PC-3 (cell line): Measurements from ENCODE around the gene SCPEP1. TPM values are rescaled to one million over a fixed set of nuclear protein-coding genes. Genes with fewer than 3 reads are reported as not detected.

Experiments
- ATAC-seq: fragments of 200-7000 bp; cut with Tn5 transposase; 2 replicates; pipeline ENCODE4 v1.9.1; 2020; ENCODE audit warnings: mild to moderate bottlenecking, moderate library complexity
- BruUV-seq: library from RNA; stranded (reverse); fragments of 400-500 nt; replicated peaks from 2 replicates; lab custom pipeline; 2021; lab: Mats Ljungman, UMichigan
- CTCF ChIA-PET: fragments of 300-600 bp; sonication (Branson Sonifier 250); formaldehyde crosslinking; loops from one replicate; lab custom pipeline; 2022; ENCODE audit warnings: antibody characterized with exemption; lab: Charles Lee
- POLR2A ChIA-PET: fragments of 300-600 bp; sonication (Branson Sonifier 250); formaldehyde crosslinking; loops from one replicate; lab custom pipeline; 2022; ENCODE audit warnings: antibody characterized with exemption; ENCODE audit not compliant: unreplicated experiment; lab: Charles Lee
- DNase-seq: peaks from one replicate; pipeline ENCODE4 v3.0.0-alpha.2; 2015
- H2AFZ ChIP-seq: fragments of 300-600 bp; sonication (generic); 2 replicates; pipeline ENCODE4 v1.6.0; 2016; ENCODE audit warnings: antibody characterized with exemption, low read length
- H3F3A ChIP-seq: fragments of 300-600 bp; sonication (generic); one replicate; pipeline ENCODE4 v1.6.0; 2017; ENCODE audit warnings: antibody characterized with exemption, low read length, control low read depth, mild to moderate bottlenecking; ENCODE audit not compliant: unreplicated experiment
- H3K27ac ChIP-seq: fragments of 300-600 bp; sonication (generic); 2 replicates; pipeline ENCODE4 v1.5.1; 2016; ENCODE audit warnings: mild to moderate bottlenecking, low read length
- H3K27me3 ChIP-seq: fragments of 300-600 bp; sonication (generic); 2 replicates; pipeline ENCODE4 v1.6.1; 2016; ENCODE audit warnings: low read length, mixed read lengths
- H3K36me3 ChIP-seq: fragments of 300-600 bp; sonication (generic); 2 replicates; pipeline ENCODE4 v1.6.1; 2016; ENCODE audit warnings: low read depth, mixed run types, low read length, mixed read lengths
- H3K4me1 ChIP-seq: fragments of 300-600 bp; sonication (generic); 2 replicates; pipeline ENCODE4 v1.5.1; 2016; ENCODE audit warnings: low read length; ENCODE audit not compliant: insufficient read depth
- H3K4me2 ChIP-seq: fragments of 300-600 bp; sonication (generic); 2 replicates; pipeline ENCODE4 v1.6.0; 2016; ENCODE audit warnings: low read length
- H3K4me3 ChIP-seq: fragments of 300-600 bp; sonication (generic); 2 replicates; pipeline ENCODE4 v1.5.1; 2016; ENCODE audit warnings: mild to moderate bottlenecking, low read length, mixed read lengths
- H3K79me2 ChIP-seq: fragments of 300-600 bp; sonication (generic); 2 replicates; pipeline ENCODE4 v1.6.1; 2017; ENCODE audit warnings: low read length, mixed read lengths
- H3K9ac ChIP-seq: fragments of 300-600 bp; sonication (generic); 2 replicates; pipeline ENCODE4 v1.6.0; 2016; ENCODE audit warnings: mild to moderate bottlenecking, low read length
- H3K9me2 ChIP-seq: fragments of 300-600 bp; sonication (generic); replicated peaks from 2 replicates; pipeline ENCODE4 v1.6.1; 2016; ENCODE audit warnings: mixed run types, low read length, mixed read lengths
- H3K9me3 ChIP-seq: fragments of 300-600 bp; sonication (generic); 2 replicates; pipeline ENCODE4 v1.6.1; 2016; ENCODE audit warnings: low read length, mixed read lengths
- H4K20me1 ChIP-seq: fragments of 300-600 bp; sonication (generic); 2 replicates; pipeline ENCODE4 v1.6.1; 2016; ENCODE audit warnings: low read length, mixed read lengths
- EZH2 ChIP-seq: fragments of 300-600 bp; sonication (generic); IDR thresholded peaks from one replicate; pipeline ENCODE4 v1.6.1; 2017; ENCODE audit warnings: antibody characterized with exemption, mild to moderate bottlenecking, low read length; ENCODE audit not compliant: unreplicated experiment
- EZH2phosphoT487 ChIP-seq: fragments of 300-600 bp; sonication (generic); IDR thresholded peaks from 2 replicates; pipeline ENCODE4 v1.6.1; 2018; ENCODE audit warnings: mild to moderate bottlenecking, antibody characterized with exemption, low read length, borderline replicate concordance
- intact Hi-C: fragments of 100-400 bp; cut with micrococcal nuclease; formaldehyde crosslinking; loops from 2 replicates; pipeline ENCODE4 v1.9.0; 2023
- total RNA-seq: library from RNA; depleted of rRNA; stranded (reverse); fragments of >200 nt; gene quantifications from 2 replicates; pipeline ENCODE4 v1.2.3, GENCODE V29; 2014
- TF ChIP-seq, protein P1 (sequence below): fragments of 300-600 bp; sonication (generic); conservative IDR thresholded peaks from 2 replicates; pipeline ENCODE4 v1.5.1; 2017; ENCODE audit warnings: antibody characterized with exemption, low read depth, mild to moderate bottlenecking, low read length

Gene SCPEP1
- total RNA-seq, 1 experiment from 2014 or later: 73.3 TPM

DNA sequence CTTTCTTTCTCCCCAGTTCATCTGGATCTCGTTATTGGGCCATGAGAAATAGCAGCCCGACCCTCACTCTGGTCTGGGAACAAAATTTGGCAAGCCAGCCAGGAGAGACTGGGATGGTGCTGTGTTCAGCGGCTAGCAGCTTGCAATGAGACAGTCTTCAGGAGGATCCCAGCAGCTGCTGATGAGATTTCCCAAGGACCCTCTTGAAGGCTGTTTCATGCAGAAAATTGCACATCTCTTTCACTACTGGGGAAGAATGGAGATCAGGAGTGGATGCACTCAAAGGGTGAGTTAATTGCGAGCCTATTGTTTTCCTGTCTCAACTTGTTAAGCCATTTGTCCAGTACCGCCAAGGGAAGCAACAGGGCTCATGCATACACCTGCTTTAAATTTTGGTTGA lies 11.6 kb upstream of the SCPEP1 start:
- POLR2A ChIA-PET: no interaction called here
- no peaks in the 10 kb centered on the region for H4K20me1 ChIP-seq
- H3K9me3 ChIP-seq: no peaks in the 10 kb centered on the region
- DNase-seq (no peak), ATAC-seq (no peak)
- CTCF ChIA-PET: no interaction called here
- H3K4me3 ChIP-seq: no peak overlapping the region
- H3K79me2 ChIP-seq: no peaks in the 10 kb centered on the region
- no peaks in the 10 kb centered on the region for H3K9me2 ChIP-seq
- H3K9ac ChIP-seq: no peak overlapping the region
- no peak overlapping the region for H2AFZ ChIP-seq
- BruUV-seq: no TSS peak
- no peak overlapping the region for H3K4me2 ChIP-seq
- TF ChIP-seq, protein P1, sequence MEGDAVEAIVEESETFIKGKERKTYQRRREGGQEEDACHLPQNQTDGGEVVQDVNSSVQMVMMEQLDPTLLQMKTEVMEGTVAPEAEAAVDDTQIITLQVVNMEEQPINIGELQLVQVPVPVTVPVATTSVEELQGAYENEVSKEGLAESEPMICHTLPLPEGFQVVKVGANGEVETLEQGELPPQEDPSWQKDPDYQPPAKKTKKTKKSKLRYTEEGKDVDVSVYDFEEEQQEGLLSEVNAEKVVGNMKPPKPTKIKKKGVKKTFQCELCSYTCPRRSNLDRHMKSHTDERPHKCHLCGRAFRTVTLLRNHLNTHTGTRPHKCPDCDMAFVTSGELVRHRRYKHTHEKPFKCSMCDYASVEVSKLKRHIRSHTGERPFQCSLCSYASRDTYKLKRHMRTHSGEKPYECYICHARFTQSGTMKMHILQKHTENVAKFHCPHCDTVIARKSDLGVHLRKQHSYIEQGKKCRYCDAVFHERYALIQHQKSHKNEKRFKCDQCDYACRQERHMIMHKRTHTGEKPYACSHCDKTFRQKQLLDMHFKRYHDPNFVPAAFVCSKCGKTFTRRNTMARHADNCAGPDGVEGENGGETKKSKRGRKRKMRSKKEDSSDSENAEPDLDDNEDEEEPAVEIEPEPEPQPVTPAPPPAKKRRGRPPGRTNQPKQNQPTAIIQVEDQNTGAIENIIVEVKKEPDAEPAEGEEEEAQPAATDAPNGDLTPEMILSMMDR: no peak
- TF ChIP-seq EZH2 (no peak), EZH2phosphoT487 (no peak)
- H3K36me3 ChIP-seq: no peaks in the 10 kb centered on the region
- H3K4me1 ChIP-seq: peaks cover under 1% of the 10 kb centered on the region; the same call in 1 of the 2 replicates
- H3F3A ChIP-seq: no peaks in the 10 kb centered on the region
- H3K27me3 ChIP-seq: no peaks in the 10 kb centered on the region
- H3K27ac ChIP-seq: no peak overlapping the region
- intact Hi-C loops: no loop called here

DNA sequence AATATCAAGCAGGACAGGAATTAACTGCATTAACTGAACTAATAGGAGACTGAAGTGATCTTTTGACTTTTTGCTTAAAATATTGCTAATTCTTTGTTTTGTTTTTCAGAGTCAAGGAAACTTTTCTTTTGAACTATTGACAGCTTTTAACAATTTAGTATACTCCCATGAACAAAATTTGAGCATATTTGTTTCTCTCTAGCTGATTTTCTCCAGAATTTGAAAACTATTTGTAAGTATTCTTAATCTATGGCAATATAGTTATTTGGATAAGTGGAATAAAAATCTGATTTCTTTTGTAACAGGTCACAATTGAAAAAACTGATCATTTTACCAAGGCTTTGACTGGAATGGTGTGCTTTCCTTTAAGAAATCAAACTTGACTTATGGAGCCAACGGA lies 7.0 kb upstream of the SCPEP1 start:
- ATAC-seq (no peak), DNase-seq (no peak)
- CTCF ChIA-PET: no interaction called here
- no peak for TF ChIP-seq EZH2
- no TSS peak for BruUV-seq
- no peaks in the 10 kb centered on the region for H3K27me3 ChIP-seq
- no peak overlapping the region for H2AFZ ChIP-seq
- POLR2A ChIA-PET: no interaction called here
- H3K4me1 ChIP-seq: peaks cover 10% of the 10 kb centered on the region
- H3K9me3 ChIP-seq: no peaks in the 10 kb centered on the region
- H4K20me1 ChIP-seq: no peaks in the 10 kb centered on the region
- H3K79me2 ChIP-seq: no peaks in the 10 kb centered on the region
- H3F3A ChIP-seq: no peaks in the 10 kb centered on the region
- no peak overlapping the region for H3K9ac ChIP-seq
- H3K4me2 ChIP-seq: no peak overlapping the region
- H3K4me3 ChIP-seq: no peak overlapping the region
- intact Hi-C loops: no loop called here
- H3K9me2 ChIP-seq: no peaks in the 10 kb centered on the region
- H3K36me3 ChIP-seq: no peaks in the 10 kb centered on the region
- no peak overlapping the region for H3K27ac ChIP-seq

DNA sequence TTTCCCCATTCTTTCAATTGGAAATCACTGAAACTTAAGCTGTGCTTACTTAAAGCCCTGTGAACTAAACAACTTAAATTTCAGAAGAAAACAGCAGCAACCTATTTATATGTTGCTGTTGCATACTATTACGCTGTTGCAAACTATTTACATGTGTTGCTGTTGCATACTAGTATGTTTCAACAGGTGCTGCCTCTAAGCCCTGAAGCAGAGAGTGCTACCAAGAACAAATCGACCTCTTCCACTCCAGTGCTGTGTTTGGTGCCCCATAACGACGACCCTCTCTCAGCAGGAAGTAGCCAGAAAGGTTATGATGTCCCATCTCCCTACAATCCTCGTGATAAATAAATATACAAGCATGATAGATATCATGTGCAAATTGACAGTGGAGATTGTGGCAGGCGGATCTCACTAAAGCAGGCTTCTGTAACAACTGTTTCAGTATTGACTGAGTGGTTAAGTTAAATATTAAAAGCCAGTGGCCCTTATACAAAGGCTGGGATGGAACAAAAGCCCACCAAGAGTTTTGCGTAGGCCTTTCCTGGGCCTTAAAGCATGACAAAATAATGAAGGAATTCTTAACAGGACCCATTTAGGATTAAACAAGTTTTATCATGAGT lies 5.7 kb upstream of the SCPEP1 start:
- no peak overlapping the region for H3K27ac ChIP-seq
- H3K4me3 ChIP-seq: no peak overlapping the region
- CTCF ChIA-PET: no interaction called here
- DNase-seq (no peak), ATAC-seq (no peak)
- H3K4me2 ChIP-seq: no peak overlapping the region
- H3K9me3 ChIP-seq: no peaks in the 10 kb centered on the region
- no peak overlapping the region for H3K9ac ChIP-seq
- no peak overlapping the region; the same call in 1 of the 2 replicates for H2AFZ ChIP-seq
- intact Hi-C loops: no loop called here
- H3K79me2 ChIP-seq: no peaks in the 10 kb centered on the region
- no peaks in the 10 kb centered on the region for H3F3A ChIP-seq
- BruUV-seq: no TSS peak
- POLR2A ChIA-PET: no interaction called here
- H3K36me3 ChIP-seq: no peaks in the 10 kb centered on the region
- H3K27me3 ChIP-seq: no peaks in the 10 kb centered on the region
- no peaks in the 10 kb centered on the region for H3K9me2 ChIP-seq
- H3K4me1 ChIP-seq: peaks cover 10% of the 10 kb centered on the region
- TF ChIP-seq EZH2 (no peak), EZH2phosphoT487 (no peak)
- TF ChIP-seq, protein P1: no peak
- no peaks in the 10 kb centered on the region for H4K20me1 ChIP-seq
